Cerebellar nuclear complex (tissue), 1 donor: ENCODE data around the gene SEMA6C.
"Not testable (repeated sequence)": the region's sequence is repeated elsewhere in the genome, so short reads cannot be mapped to it uniquely, and the experiment has no call there.

Source experiments
- DNase-seq, 2 experiments: peaks; one replicate each; lab custom pipeline; 2025; lab: John Stamatoyannopoulos, UW

Gene SEMA6C

GRCh38 chr1:151146412-151147131 is at the start of gene SEMA6C:
Gene SEMA6C, minus strand, starts transcription at chr1:151146631. Its CDS starts 4,010 bp downstream, at chr1:151142621.
- DNase-seq, result peak; percentile 89 to 92

- not testable (repeated sequence) for DNase-seq
Observed at GRCh38 chr1:151194894-151195594, 48.6 kb upstream of the SEMA6C start.

- DNase-seq, result no peak
Observed at GRCh38 chr1:151193856-151194255, 47.4 kb upstream of the SEMA6C start.

GRCh38 chr1:151193304-151193703 is 46.9 kb upstream of the SEMA6C start:
- no peak for DNase-seq

GRCh38 chr1:151192047-151192446 is 45.6 kb upstream of the SEMA6C start:
- DNase-seq, result no peak

GRCh38 chr1:151189637-151190445 is 43.4 kb upstream of the SEMA6C start, which contains the start of gene VPS72:
Gene VPS72, minus strand, starts transcription at chr1:151190197. Its CDS starts 76 bp downstream, at chr1:151190121.
- DNase-seq, result peak; percentile 35 to 42

- DNase-seq, result not testable (repeated sequence)
Observed at GRCh38 chr1:151188667-151189066, 42.2 kb upstream of the SEMA6C start.

GRCh38 chr1:151187205-151187604 is 40.8 kb upstream of the SEMA6C start:
- DNase-seq, result no peak

- DNase-seq, result no peak
Observed at GRCh38 chr1:151184211-151184610, 37.8 kb upstream of the SEMA6C start.

- DNase-seq, result no peak
Observed at GRCh38 chr1:151176514-151177045, 30.1 kb upstream of the SEMA6C start.

- no peak for DNase-seq
Observed at GRCh38 chr1:151175863-151176262, 29.4 kb upstream of the SEMA6C start, which contains the start of gene TMOD4. Gene TMOD4, minus strand, starts transcription at chr1:151175981. Its CDS starts 1,106 bp downstream, at chr1:151174875.

- no peak for DNase-seq
Observed at GRCh38 chr1:151175041-151175741, 28.8 kb upstream of the SEMA6C start.

GRCh38 chr1:151171190-151171589 is 24.8 kb upstream of the SEMA6C start:
- DNase-seq, result no peak

GRCh38 chr1:151167116-151167515 is 20.7 kb upstream of the SEMA6C start:
- no peak for DNase-seq

- no peak for DNase-seq
Observed at GRCh38 chr1:151166505-151166956, 20.1 kb upstream of the SEMA6C start.

- peak; percentile 53 to 89 for DNase-seq
Observed at GRCh38 chr1:151165738-151166504, 19.5 kb upstream of the SEMA6C start, which contains the start of the genes LYSMD1 and SCNM1. Gene LYSMD1, minus strand, starts transcription at chr1:151165902. Its CDS starts 644 bp downstream, at chr1:151165258. Gene SCNM1, plus strand, starts transcription at chr1:151166144. Its CDS starts 9 bp downstream, at chr1:151166153.

GRCh38 chr1:151165281-151165737 is 18.9 kb upstream of the SEMA6C start:
- no peak for DNase-seq

GRCh38 chr1:151164732-151165280 is 18.4 kb upstream of the SEMA6C start:
- DNase-seq, result no peak

GRCh38 chr1:151159373-151159772 is 12.9 kb upstream of the SEMA6C start:
- no peak for DNase-seq

- DNase-seq, result no peak
Observed at GRCh38 chr1:151158751-151159251, 12.4 kb upstream of the SEMA6C start.
